ENCODE results near the gene MFAP4. TPM values are rescaled to one million over a fixed set of nuclear protein-coding genes. Genes with fewer than 3 reads are reported as not detected.

Gene MFAP4
- total RNA-seq, 1 experiment from 2014 or later, result 4.0 TPM

GRCh38 chr17:19345067-19345460, 41.9 kb downstream of the MFAP4 start:
- H3K9me3 Mint-ChIP-seq, result no peaks in the 10 kb centered on the region
- TF ChIP-seq GTF2I (CRISPR knock-in tag; conservative IDR thresholded peaks at IDR 0.05), result no peak
- no peak for TF ChIP-seq HMGA2 (CRISPR knock-in tag; IDR thresholded peaks at IDR 0.05)
- no peak for TF ChIP-seq NR2C2 (CRISPR knock-in tag; IDR thresholded peaks at IDR 0.05)
- no peak for TF ChIP-seq ELF4 (CRISPR knock-in tag; IDR thresholded peaks at IDR 0.05; ENCODE audit: low read depth)
- TF ChIP-seq MXD4 (CRISPR knock-in tag; IDR thresholded peaks at IDR 0.05; ENCODE audit: borderline replicate concordance), result no peak
- no peak for TF ChIP-seq ETV6 (CRISPR knock-in tag; IDR thresholded peaks at IDR 0.05)
- no peak for TF ChIP-seq ZNF512 (CRISPR knock-in tag; IDR thresholded peaks at IDR 0.05; ENCODE audit: borderline replicate concordance)
- TF ChIP-seq FOXK1 (CRISPR knock-in tag; IDR thresholded peaks at IDR 0.05), result no peak
- no peak for TF ChIP-seq ZBTB43 (CRISPR knock-in tag; IDR thresholded peaks at IDR 0.05)
- TF ChIP-seq SP1 (CRISPR knock-in tag; conservative IDR thresholded peaks at IDR 0.05), result no peak
- TF ChIP-seq MAX (CRISPR knock-in tag; IDR thresholded peaks at IDR 0.05), result no peak
- TF ChIP-seq AR (CRISPR knock-in tag; IDR thresholded peaks at IDR 0.05), result no peak
- no peak for TF ChIP-seq PREB (CRISPR knock-in tag; IDR thresholded peaks at IDR 0.05; ENCODE audit: borderline replicate concordance)
- TF ChIP-seq EMX1 (CRISPR knock-in tag; IDR thresholded peaks at IDR 0.05), result no peak
- TF ChIP-seq NR1H2 (CRISPR knock-in tag; IDR thresholded peaks at IDR 0.05), result no peak
- no peak for ATAC-seq
- no peak for DNase-seq (ENCODE audit: low spot score)
- H3K4me3 Mint-ChIP-seq, result no peak overlapping the region
- peaks cover 7% of the 10 kb centered on the region; the same call in 1 of the 2 replicates for H3K36me3 Mint-ChIP-seq
- POLR2A ChIA-PET, result no interaction called here
- H3K27me3 Mint-ChIP-seq (ENCODE audit: low read depth), result no peaks in the 10 kb centered on the region
- CTCF ChIA-PET, result interaction anchor here (1.1 kb wide), 1 partner anchor 103 kb away, joined by 4 read pairs; no protein-coding TSS in a partner anchor
- peaks cover 16% of the 10 kb centered on the region for H3K4me1 Mint-ChIP-seq
- H3K27ac Mint-ChIP-seq, result no peak overlapping the region; the same call in 1 of the 2 replicates

GRCh38 chr17:19344311-19345066, 42.5 kb downstream of the MFAP4 start:
- H3K27ac Mint-ChIP-seq, result no peak overlapping the region; the same call in 1 of the 2 replicates
- ChIA-PET CTCF (interaction anchor here (0.7 to 1.5 kb wide), 5 partner anchors 18 to 418 kb away, joined by 3 to 6 read pairs (median 4); partner anchors contain the start of gene B9D1), POLR2A (interaction anchor here (1.0 kb wide), 1 partner anchor 61 kb away, joined by 3 read pairs; no protein-coding TSS in a partner anchor)
- no peak for ATAC-seq
- no peak overlapping the region for H3K4me3 Mint-ChIP-seq
- DNase-seq (ENCODE audit: low spot score), result peak; percentile 9
- peaks cover 19% of the 10 kb centered on the region for H3K4me1 Mint-ChIP-seq
- H3K27me3 Mint-ChIP-seq (ENCODE audit: low read depth), result no peaks in the 10 kb centered on the region
- H3K9me3 Mint-ChIP-seq, result no peaks in the 10 kb centered on the region
- H3K36me3 Mint-ChIP-seq, result peaks cover 4% of the 10 kb centered on the region; the same call in 1 of the 2 replicates
- TF ChIP-seq MXD4 (CRISPR knock-in tag; IDR thresholded peaks at IDR 0.05; ENCODE audit: borderline replicate concordance) (no peak), KAT7 (CRISPR knock-in tag; IDR thresholded peaks at IDR 0.05; ENCODE audit: borderline replicate concordance) (no peak), TP53 (CRISPR knock-in tag; IDR thresholded peaks at IDR 0.05) (no peak), OVOL2 (CRISPR knock-in tag; IDR thresholded peaks at IDR 0.05; ENCODE audit: borderline replicate concordance) (no peak), CDX4 (CRISPR knock-in tag; IDR thresholded peaks at IDR 0.05; ENCODE audit: borderline replicate concordance) (no peak), RELA (CRISPR knock-in tag; IDR thresholded peaks at IDR 0.05; ENCODE audit: borderline replicate concordance) (no peak), E2F5 (CRISPR knock-in tag; IDR thresholded peaks at IDR 0.05) (no peak), ZNF423 (CRISPR knock-in tag; IDR thresholded peaks at IDR 0.05) (no peak), ZBTB21 (CRISPR knock-in tag; IDR thresholded peaks at IDR 0.05; ENCODE audit: borderline replicate concordance) (no peak), ZNF512 (CRISPR knock-in tag; IDR thresholded peaks at IDR 0.05; ENCODE audit: borderline replicate concordance) (no peak)
